Measurements from ENCODE around the gene ZNF543. TPM values are rescaled to one million over a fixed set of nuclear protein-coding genes. Genes with fewer than 3 reads are reported as not detected.
A peak's percentile ranks its signal among the peaks of the same experiment; 100 is the strongest.

ZNF543 gene
- total RNA-seq, 1 experiment from 2014 or later = 5.2 TPM

- Histone ChIP-seq H3K4me3 (ENCODE audit: low read length) (no peak overlapping the region), H3K27ac (ENCODE audit: low read length) (no peak overlapping the region), H3K9me2 (replicated peaks; ENCODE audit: low read length) (no peaks in the 10 kb centered on the region), H3K36me3 (ENCODE audit: low read depth, low read length) (no peaks in the 10 kb centered on the region), H3K27me3 (ENCODE audit: low read length) (0 out of 2 replicates have a peak, but pooled peaks cover 7% of the 10 kb centered on the region), H3K4me1 (ENCODE audit: insufficient read depth, low read length) (peaks cover 22% of the 10 kb centered on the region), H3F3A (ENCODE audit: low read length, unreplicated experiment) (no peaks in the 10 kb centered on the region), H3K79me2 (ENCODE audit: low read length) (peaks cover 21% of the 10 kb centered on the region), H3K4me2 (ENCODE audit: low read length) (no peak overlapping the region), H4K20me1 (ENCODE audit: low read length) (no peaks in the 10 kb centered on the region), H2AFZ (ENCODE audit: low read length) (no peak overlapping the region), H3K9ac (ENCODE audit: low read length) (no peak overlapping the region), H3K9me3 (ENCODE audit: low read length) (no peaks in the 10 kb centered on the region)
- CTCF ChIA-PET = no interaction called here
- POLR2A ChIA-PET (ENCODE audit: unreplicated experiment) = no interaction called here
- intact Hi-C loops (cut with micrococcal nuclease) = no loop called here
- ATAC-seq (no peak), DNase-seq (no peak)
- TF ChIP-seq CTCF (conservative IDR thresholded peaks at IDR 0.05; ENCODE audit: low read depth, low read length) (no peak), EZH2phosphoT487 (IDR thresholded peaks at IDR 0.05; ENCODE audit: borderline replicate concordance, low read length) (no peak), EZH2 (IDR thresholded peaks at IDR 0.05; ENCODE audit: low read length, unreplicated experiment) (no peak)
- BruUV-seq (replicated peaks) = no TSS peak
These were observed 2.8 kb upstream of the ZNF543 start for GRCh38 chr19:57317503-57317902.

DNA sequence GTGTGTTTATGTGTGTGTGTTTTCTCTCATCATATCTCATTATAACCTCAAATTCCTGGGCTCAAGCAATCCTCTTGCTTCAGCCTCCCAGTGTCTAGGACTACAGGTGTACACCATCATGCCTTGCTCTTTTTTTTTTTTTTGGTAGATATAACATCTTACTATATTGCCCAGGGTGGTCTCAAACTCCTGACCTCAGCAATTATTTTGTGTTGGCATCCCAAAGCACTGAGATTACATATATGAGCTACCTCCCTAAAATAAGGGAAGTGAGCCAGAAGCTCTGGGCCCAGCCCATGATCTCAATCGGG is 448 bp upstream of the ZNF543 start:
- BruUV-seq (replicated peaks) = TSS peak; percentile 100
- POLR2A ChIA-PET (ENCODE audit: unreplicated experiment) = no interaction called here
- H3K9me3 ChIP-seq (ENCODE audit: low read length) = no peaks in the 10 kb centered on the region

More for the DNA sequence above, 448 bp upstream of the ZNF543 start:
- TF ChIP-seq CTCF (conservative IDR thresholded peaks at IDR 0.05; ENCODE audit: low read depth, low read length) (no peak), EZH2 (IDR thresholded peaks at IDR 0.05; ENCODE audit: low read length, unreplicated experiment) (no peak), EZH2phosphoT487 (IDR thresholded peaks at IDR 0.05; ENCODE audit: borderline replicate concordance, low read length) (no peak)
- H3K9ac ChIP-seq (ENCODE audit: low read length) = peak overlapping the region; percentile 94
- CTCF ChIA-PET = no interaction called here
- peak overlapping the region; percentile 94 for H3K4me2 ChIP-seq (ENCODE audit: low read length)
- H3F3A ChIP-seq (ENCODE audit: low read length, unreplicated experiment) = no peaks in the 10 kb centered on the region
- ATAC-seq = peak; percentile 12; the same call in 1 of the 2 replicates
- H3K9me2 ChIP-seq (replicated peaks; ENCODE audit: low read length) = no peaks in the 10 kb centered on the region
- no peak for DNase-seq
- peak overlapping the region; percentile 85 for H2AFZ ChIP-seq (ENCODE audit: low read length)
- H4K20me1 ChIP-seq (ENCODE audit: low read length) = no peaks in the 10 kb centered on the region
- H3K4me3 ChIP-seq (ENCODE audit: low read length) = peak overlapping the region; percentile 88
- H3K27ac ChIP-seq (ENCODE audit: low read length) = peak overlapping the region; percentile 19; the same call in 1 of the 2 replicates
- H3K4me1 ChIP-seq (ENCODE audit: insufficient read depth, low read length) = peaks cover 23% of the 10 kb centered on the region
- H3K36me3 ChIP-seq (ENCODE audit: low read depth, low read length) = peaks cover 14% of the 10 kb centered on the region
- 0 out of 2 replicates have a peak, but pooled peaks cover 6% of the 10 kb centered on the region for H3K27me3 ChIP-seq (ENCODE audit: low read length)
- H3K79me2 ChIP-seq (ENCODE audit: low read length) = peaks cover 33% of the 10 kb centered on the region
- intact Hi-C loops (cut with micrococcal nuclease) = loop anchor here (1.0 kb wide), 2 partner anchors 41 to 43 kb away; partner anchors contain the start of genes TRAPPC2B and ZNF547
